KMS-11 (cell line): ENCODE measurements around the gene ADAMTS14.

Source experiments
- H2AFZ ChIP-seq: fragments of 200-600 bp; sonication (generic); 2 replicates; pipeline ENCODE4 v1.6.1; 2016; ENCODE audit warnings: antibody characterized with exemption, mixed run types, low read depth
- H3K27ac ChIP-seq: fragments of 200-600 bp; sonication (generic); 2 replicates; pipeline ENCODE4 v1.6.1; 2016; ENCODE audit warnings: mild to moderate bottlenecking, mixed run types
- H3K27me3 ChIP-seq: fragments of 200-600 bp; sonication (generic); 2 replicates; pipeline ENCODE4 v1.6.1; 2017; ENCODE audit warnings: mild to moderate bottlenecking, low read depth, mixed run types, moderate library complexity; ENCODE audit not compliant: insufficient read depth
- H3K36me3 ChIP-seq: fragments of 200-600 bp; sonication (generic); 2 replicates; pipeline ENCODE4 v1.6.1; 2017; ENCODE audit warnings: mild to moderate bottlenecking, mixed run types; ENCODE audit not compliant: insufficient read depth
- H3K4me1 ChIP-seq: fragments of 200-600 bp; sonication (generic); 2 replicates; pipeline ENCODE4 v1.6.1; 2016; ENCODE audit warnings: mild to moderate bottlenecking, low read depth, mixed run types; ENCODE audit not compliant: poor library complexity, severe bottlenecking
- H3K4me2 ChIP-seq: fragments of 200-600 bp; sonication (generic); 2 replicates; pipeline ENCODE4 v1.7.0; 2016; ENCODE audit warnings: mild to moderate bottlenecking, mixed run types
- H3K4me3 ChIP-seq: fragments of 200-600 bp; sonication (generic); IDR thresholded peaks from 2 replicates; pipeline ENCODE4 v1.6.1; 2017; ENCODE audit warnings: low read depth, low read length, mixed read lengths; ENCODE audit not compliant: insufficient read depth
- H3K79me2 ChIP-seq: fragments of 200-600 bp; sonication (generic); 2 replicates; pipeline ENCODE4 v1.6.1; 2016; ENCODE audit warnings: low read depth, mixed run types; ENCODE audit not compliant: insufficient read depth
- H3K9ac ChIP-seq: fragments of 200-600 bp; sonication (generic); 2 replicates; pipeline ENCODE4 v1.6.1; 2016; ENCODE audit warnings: mild to moderate bottlenecking, mixed run types
- H4K20me1 ChIP-seq: fragments of 200-600 bp; sonication (generic); 2 replicates; pipeline ENCODE4 v1.6.1; 2016; ENCODE audit warnings: mild to moderate bottlenecking, mixed run types; ENCODE audit not compliant: insufficient read depth
- TF ChIP-seq, protein P1 (sequence below): fragments of 200-600 bp; sonication (generic); conservative IDR thresholded peaks from 2 replicates; pipeline ENCODE4 v1.6.1; 2017; ENCODE audit warnings: low read depth, mild to moderate bottlenecking, antibody characterized with exemption, low read length, moderate library complexity, mixed read lengths

The ADAMTS14 gene

GRCh38 chr10:70760271-70760787, 88.0 kb downstream of the ADAMTS14 start:
- Histone ChIP-seq H3K4me3 (no peak overlapping the region), H3K4me1 (no peaks in the 10 kb centered on the region), H4K20me1 (no peaks in the 10 kb centered on the region), H3K4me2 (no peak overlapping the region), H3K27ac (no peak overlapping the region), H3K79me2 (no peaks in the 10 kb centered on the region), H3K27me3 (no peaks in the 10 kb centered on the region; the same call in 1 of the 2 replicates), H3K9ac (no peak overlapping the region), H2AFZ (no peak overlapping the region), H3K36me3 (no peaks in the 10 kb centered on the region)
- TF ChIP-seq, protein P1, sequence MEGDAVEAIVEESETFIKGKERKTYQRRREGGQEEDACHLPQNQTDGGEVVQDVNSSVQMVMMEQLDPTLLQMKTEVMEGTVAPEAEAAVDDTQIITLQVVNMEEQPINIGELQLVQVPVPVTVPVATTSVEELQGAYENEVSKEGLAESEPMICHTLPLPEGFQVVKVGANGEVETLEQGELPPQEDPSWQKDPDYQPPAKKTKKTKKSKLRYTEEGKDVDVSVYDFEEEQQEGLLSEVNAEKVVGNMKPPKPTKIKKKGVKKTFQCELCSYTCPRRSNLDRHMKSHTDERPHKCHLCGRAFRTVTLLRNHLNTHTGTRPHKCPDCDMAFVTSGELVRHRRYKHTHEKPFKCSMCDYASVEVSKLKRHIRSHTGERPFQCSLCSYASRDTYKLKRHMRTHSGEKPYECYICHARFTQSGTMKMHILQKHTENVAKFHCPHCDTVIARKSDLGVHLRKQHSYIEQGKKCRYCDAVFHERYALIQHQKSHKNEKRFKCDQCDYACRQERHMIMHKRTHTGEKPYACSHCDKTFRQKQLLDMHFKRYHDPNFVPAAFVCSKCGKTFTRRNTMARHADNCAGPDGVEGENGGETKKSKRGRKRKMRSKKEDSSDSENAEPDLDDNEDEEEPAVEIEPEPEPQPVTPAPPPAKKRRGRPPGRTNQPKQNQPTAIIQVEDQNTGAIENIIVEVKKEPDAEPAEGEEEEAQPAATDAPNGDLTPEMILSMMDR: no peak

DNA sequence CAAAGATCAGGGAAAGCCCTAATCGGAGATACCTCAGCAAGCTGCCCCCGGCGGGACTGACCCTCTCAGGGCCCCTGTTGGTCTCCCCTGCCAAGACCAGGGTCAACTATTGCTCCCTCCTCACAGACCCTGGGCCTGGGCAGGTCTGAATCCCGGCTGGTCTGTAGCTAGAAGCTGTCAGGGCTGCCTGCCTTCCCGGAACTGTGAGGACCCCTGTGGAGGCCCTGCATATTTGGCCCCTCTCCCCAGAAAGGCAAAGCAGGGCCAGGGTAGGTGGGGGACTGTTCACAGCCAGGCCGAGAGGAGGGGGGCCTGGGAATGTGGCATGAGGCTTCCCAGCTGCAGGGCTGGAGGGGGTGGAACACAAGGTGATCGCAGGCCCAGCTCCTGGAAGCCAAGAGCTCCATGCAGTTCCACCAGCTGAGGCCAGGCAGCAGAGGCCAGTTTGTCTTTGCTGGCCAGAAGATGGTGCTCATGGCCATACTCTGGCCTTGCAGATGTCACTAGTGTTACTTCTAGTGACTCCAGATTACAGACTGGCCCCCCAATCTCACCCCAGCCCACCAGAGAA, 88.8 kb downstream of the ADAMTS14 start:
- Histone ChIP-seq H3K79me2 (no peaks in the 10 kb centered on the region), H3K36me3 (no peaks in the 10 kb centered on the region), H3K4me3 (no peak overlapping the region), H3K27ac (no peak overlapping the region), H3K9ac (no peak overlapping the region), H3K4me1 (no peaks in the 10 kb centered on the region), H3K4me2 (no peak overlapping the region), H2AFZ (no peak overlapping the region), H3K27me3 (no peaks in the 10 kb centered on the region; the same call in 1 of the 2 replicates), H4K20me1 (no peaks in the 10 kb centered on the region)
- TF ChIP-seq, protein P1: no peak

DNA sequence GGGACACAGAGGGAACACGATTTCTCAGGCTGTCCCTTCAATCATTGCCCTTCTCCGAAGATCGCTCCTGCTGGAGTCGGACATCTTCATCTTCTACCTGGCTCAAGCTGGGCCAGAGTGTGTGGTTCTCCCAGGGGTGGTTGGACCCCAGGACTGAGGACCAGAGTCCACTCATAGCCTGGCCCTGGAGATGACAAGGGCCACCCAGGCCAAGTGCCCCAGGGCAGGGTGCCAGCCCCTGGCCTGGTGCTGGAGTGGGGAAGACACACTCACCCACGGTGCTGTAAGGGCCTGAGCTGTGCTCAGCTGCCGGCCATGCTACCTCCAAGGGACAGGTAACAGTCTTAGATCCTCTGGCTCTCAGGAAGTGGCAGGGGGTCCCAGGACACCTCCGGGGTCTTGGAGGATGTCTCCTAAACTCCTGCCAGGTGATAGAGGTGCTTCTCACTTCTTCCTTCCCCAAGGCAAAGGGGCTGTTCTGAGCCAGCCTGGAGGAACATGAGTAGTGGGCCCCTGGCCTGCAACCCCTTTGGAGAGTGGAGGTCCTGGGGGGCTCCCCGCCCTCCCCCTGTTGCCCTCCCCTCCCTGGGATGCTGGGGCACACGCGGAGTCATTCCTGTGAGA, 89.5 kb downstream of the ADAMTS14 start:
- no peak overlapping the region for H2AFZ ChIP-seq
- no peak overlapping the region for H3K4me2 ChIP-seq
- H3K27ac ChIP-seq: no peak overlapping the region
- no peak overlapping the region for H3K4me3 ChIP-seq
- H3K36me3 ChIP-seq: no peaks in the 10 kb centered on the region
- TF ChIP-seq, protein P1: no peak
- H4K20me1 ChIP-seq: no peaks in the 10 kb centered on the region
- no peaks in the 10 kb centered on the region for H3K79me2 ChIP-seq
- H3K27me3 ChIP-seq: no peaks in the 10 kb centered on the region; the same call in 1 of the 2 replicates
- no peaks in the 10 kb centered on the region for H3K4me1 ChIP-seq
- no peak overlapping the region for H3K9ac ChIP-seq

- Histone ChIP-seq H2AFZ (no peak overlapping the region), H3K79me2 (no peaks in the 10 kb centered on the region), H3K4me3 (no peak overlapping the region), H4K20me1 (no peaks in the 10 kb centered on the region), H3K4me1 (no peaks in the 10 kb centered on the region), H3K4me2 (no peak overlapping the region), H3K27me3 (no peaks in the 10 kb centered on the region; the same call in 1 of the 2 replicates), H3K9ac (no peak overlapping the region), H3K27ac (no peak overlapping the region), H3K36me3 (no peaks in the 10 kb centered on the region)
- TF ChIP-seq, protein P1: no peak
These were observed 90.3 kb downstream of the ADAMTS14 start for GRCh38 chr10:70762441-70763175.
